Breast epithelium (tissue), 4 donors: ENCODE measurements around the gene KCTD11. TPM values are rescaled to one million over a fixed set of nuclear protein-coding genes. Genes with fewer than 3 reads are reported as not detected.

Source experiments
- DNase-seq, 2 donors: peaks; one replicate each; pipeline ENCODE4 v3.0.0-alpha.2; 2019; ENCODE audit warnings: low spot score in 2 of 2
- H3K27ac ChIP-seq, 2 donors: fragments of 200-600 bp; sonication (generic) in 1 of 2; one replicate each; pipeline ENCODE4 v1.5.1; 2016 to 2019; ENCODE audit warnings: mild to moderate bottlenecking in 1 of 2
- H3K27me3 ChIP-seq, 2 donors: fragments of 200-600 bp; sonication (generic) in 1 of 2; one replicate each; pipeline versions ENCODE4 v1.5.1 to v1.6.0; 2017 to 2019; ENCODE audit warnings: control low read depth in 1 of 2, mild to moderate bottlenecking in 1 of 2
- H3K36me3 ChIP-seq: fragments of 200-600 bp; one replicate; pipeline ENCODE4 v1.5.1; 2019
- H3K4me1 ChIP-seq, 2 donors: fragments of 200-600 bp; sonication (generic); one replicate each; pipeline ENCODE4 v1.5.1; 2016 to 2019; ENCODE audit warnings: control low read depth in 1 of 2
- H3K4me3 ChIP-seq, 3 donors: fragments of 200-600 bp; sonication (generic); 1 replicate in 2 of 3; 2 replicates in 1 of 3; pipeline ENCODE4 v1.5.1; 2016 to 2019; ENCODE audit warnings: mild to moderate bottlenecking in 3 of 3, moderate library complexity in 2 of 3
- H3K9me3 ChIP-seq, 2 donors: fragments of 200-600 bp; sonication (generic) in 1 of 2; one replicate each; pipeline ENCODE4 v1.5.1; 2016 to 2019; ENCODE audit warnings: control low read depth in 1 of 2
- POLR2A ChIP-seq: fragments of 450-650 bp; IDR thresholded peaks from one replicate; pipeline ENCODE4 v1.6.1; 2016; ENCODE audit warnings: antibody characterized with exemption, mild to moderate bottlenecking, moderate library complexity
- POLR2AphosphoS5 ChIP-seq, 3 donors: sonication (generic); formaldehyde crosslinking; IDR thresholded peaks; one replicate each; pipeline ENCODE4 v1.6.1; 2017; ENCODE audit warnings: antibody characterized with exemption in 3 of 3
- intact Hi-C: fragments of 100-400 bp; cut with DNase I; formaldehyde crosslinking; loops from one replicate; pipeline ENCODE4 v1.15.1; 2023; ENCODE audit warnings: low total_unique reads
- total RNA-seq, 3 donors: library from RNA; depleted of rRNA; stranded (reverse); fragments of >200 nt; gene quantifications; one replicate each; pipeline ENCODE4 v1.1.0, GENCODE V29; 2016
- TF ChIP-seq, protein P1 (sequence below), 3 donors: fragments of 450-650 bp; IDR thresholded peaks; one replicate each; pipeline ENCODE4 v1.5.1; 2016 to 2017; ENCODE audit warnings: antibody characterized with exemption in 3 of 3, mild to moderate bottlenecking in 3 of 3, moderate library complexity in 3 of 3

KCTD11 gene
- total RNA-seq, 3 donors from 2014 or later, result 9.1 to 11.5 (median 11.0) TPM

DNA sequence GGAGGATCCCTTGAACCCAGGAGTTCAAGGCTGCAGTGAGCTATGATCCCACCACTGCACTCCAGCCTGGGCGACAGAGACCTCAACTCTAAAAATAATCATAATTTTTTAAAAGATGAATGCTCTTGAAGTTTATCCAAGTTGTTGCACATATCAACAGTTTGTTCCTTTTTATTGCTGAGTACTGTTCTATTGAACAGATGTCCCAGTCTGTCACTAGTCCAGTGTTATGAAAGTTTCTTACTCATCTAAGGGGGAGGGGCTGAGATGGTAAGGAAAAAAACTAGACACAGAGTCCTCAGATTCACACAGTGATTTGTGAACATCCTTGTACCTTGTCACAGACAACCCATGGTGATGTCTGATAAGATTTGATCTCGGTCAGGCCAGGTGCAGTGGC lies 11.8 kb upstream of the KCTD11 start:
- no peaks in the 10 kb centered on the region for H3K36me3 ChIP-seq
- intact Hi-C loops, result no loop called here
- no peak overlapping the region for H3K4me3 ChIP-seq
- H3K4me1 ChIP-seq, result no peaks in the 10 kb centered on the region
- DNase-seq, result no peak
- H3K27me3 ChIP-seq, result peaks cover 5 to 38% of the 10 kb centered on the region in 2 donors
- H3K9me3 ChIP-seq, result no peaks in the 10 kb centered on the region
- TF ChIP-seq POLR2A (no peak), POLR2AphosphoS5 (IDR thresholded peaks at IDR 0.05) (no peak)
- TF ChIP-seq, protein P1, sequence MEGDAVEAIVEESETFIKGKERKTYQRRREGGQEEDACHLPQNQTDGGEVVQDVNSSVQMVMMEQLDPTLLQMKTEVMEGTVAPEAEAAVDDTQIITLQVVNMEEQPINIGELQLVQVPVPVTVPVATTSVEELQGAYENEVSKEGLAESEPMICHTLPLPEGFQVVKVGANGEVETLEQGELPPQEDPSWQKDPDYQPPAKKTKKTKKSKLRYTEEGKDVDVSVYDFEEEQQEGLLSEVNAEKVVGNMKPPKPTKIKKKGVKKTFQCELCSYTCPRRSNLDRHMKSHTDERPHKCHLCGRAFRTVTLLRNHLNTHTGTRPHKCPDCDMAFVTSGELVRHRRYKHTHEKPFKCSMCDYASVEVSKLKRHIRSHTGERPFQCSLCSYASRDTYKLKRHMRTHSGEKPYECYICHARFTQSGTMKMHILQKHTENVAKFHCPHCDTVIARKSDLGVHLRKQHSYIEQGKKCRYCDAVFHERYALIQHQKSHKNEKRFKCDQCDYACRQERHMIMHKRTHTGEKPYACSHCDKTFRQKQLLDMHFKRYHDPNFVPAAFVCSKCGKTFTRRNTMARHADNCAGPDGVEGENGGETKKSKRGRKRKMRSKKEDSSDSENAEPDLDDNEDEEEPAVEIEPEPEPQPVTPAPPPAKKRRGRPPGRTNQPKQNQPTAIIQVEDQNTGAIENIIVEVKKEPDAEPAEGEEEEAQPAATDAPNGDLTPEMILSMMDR (IDR thresholded peaks at IDR 0.05), result no peak
- H3K27ac ChIP-seq, result no peak overlapping the region

DNA sequence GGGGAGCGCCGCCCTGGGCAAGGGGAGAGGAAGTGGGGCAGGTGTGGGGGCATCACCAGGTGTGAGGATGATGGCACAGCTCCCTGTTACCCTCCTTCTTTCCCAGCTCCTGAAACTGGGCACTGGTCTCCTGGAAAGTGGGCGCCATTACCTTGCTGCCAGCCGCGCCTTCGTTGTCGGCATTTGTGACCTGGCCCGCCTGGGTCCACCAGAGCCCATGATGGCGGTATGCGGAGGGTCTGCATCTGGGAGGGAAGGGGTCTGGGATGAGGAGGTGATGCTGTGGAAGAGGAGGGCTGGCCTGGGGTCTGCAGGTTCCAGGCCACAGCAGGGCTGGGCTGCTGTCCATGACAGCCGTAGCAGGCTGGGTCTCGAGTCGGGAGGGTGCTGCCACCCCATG lies 10.1 kb upstream of the KCTD11 start:
- H3K36me3 ChIP-seq, result no peaks in the 10 kb centered on the region
- TF ChIP-seq, protein P1 (IDR thresholded peaks at IDR 0.05), result no peak
- TF ChIP-seq POLR2AphosphoS5 (IDR thresholded peaks at IDR 0.05) (no peak), POLR2A (no peak)
- no peak overlapping the region for H3K27ac ChIP-seq
- peaks cover 5 to 36% of the 10 kb centered on the region in 2 donors for H3K27me3 ChIP-seq
- no peak for DNase-seq
- no peak overlapping the region for H3K4me3 ChIP-seq
- H3K4me1 ChIP-seq, result no peaks in the 10 kb centered on the region
- no peaks in the 10 kb centered on the region for H3K9me3 ChIP-seq
- intact Hi-C loops, result no loop called here

DNA sequence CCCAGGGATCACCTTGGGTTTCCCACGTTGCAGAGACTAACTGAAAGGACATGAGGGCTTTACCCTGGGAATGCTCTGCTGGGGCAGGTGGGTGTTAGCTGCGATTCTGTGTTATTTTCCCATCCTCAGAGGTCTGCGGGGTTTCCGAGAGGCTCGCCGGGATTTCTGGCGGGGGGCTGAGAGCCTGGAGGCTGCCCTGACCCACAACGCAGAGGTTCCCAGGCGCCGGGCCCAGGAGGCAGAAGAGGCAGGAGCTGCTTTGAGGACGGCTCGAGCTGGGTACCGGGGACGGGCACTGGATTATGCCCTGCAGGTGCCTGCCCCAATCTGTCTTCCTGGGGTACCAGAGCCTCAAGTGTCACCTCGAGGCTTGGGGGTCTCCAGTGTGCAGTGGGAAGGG lies 8.7 kb upstream of the KCTD11 start:
- intact Hi-C loops, result no loop called here
- DNase-seq, result no peak
- peaks cover 5 to 34% of the 10 kb centered on the region in 2 donors for H3K27me3 ChIP-seq
- no peak overlapping the region for H3K27ac ChIP-seq
- H3K9me3 ChIP-seq, result no peaks in the 10 kb centered on the region
- no peaks in the 10 kb centered on the region for H3K4me1 ChIP-seq
- TF ChIP-seq, protein P1 (IDR thresholded peaks at IDR 0.05), result no peak
- TF ChIP-seq POLR2A, result no peak
- TF ChIP-seq POLR2AphosphoS5 (IDR thresholded peaks at IDR 0.05), result no peak
- H3K4me3 ChIP-seq, result no peak overlapping the region
- no peaks in the 10 kb centered on the region for H3K36me3 ChIP-seq

DNA sequence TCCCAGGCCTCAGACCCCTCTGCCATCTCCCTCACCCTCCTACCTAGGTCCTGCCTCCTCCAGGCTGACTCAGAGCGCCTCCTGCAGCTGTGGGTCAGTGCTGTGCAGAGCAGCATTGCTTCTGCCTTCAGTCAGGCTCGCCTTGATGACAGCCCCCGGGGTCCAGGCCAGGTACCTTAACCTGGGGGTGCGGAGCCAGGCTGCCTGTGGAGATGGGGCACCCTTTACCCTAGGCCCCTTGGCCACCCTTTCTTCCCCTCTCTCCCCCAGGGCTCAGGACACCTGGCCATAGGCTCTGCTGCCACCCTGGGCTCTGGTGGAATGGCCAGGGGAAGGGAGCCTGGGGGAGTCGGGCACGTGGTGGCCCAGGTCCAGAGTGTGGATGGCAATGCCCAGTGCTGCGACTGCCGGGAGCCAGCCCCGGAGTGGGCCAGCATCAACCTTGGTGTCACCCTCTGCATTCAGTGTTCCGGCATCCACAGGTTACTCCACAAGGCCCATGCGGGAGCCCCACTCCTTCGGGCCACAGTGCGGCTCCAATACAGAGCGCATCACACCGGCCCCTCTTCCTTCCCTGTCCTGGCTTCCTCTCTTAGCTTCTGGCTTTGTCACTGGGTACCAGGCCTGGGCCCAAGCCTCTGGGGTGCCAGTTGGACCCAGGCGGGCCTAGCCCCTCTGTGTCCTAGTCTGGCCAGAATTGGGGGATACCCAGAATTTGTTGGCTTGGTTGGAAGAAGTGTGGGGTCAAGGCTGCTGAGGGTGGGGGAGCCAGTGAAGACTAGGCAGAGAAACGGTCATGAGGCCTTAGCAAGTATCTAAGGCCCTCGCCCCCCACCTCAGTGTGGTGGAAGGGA lies 5.0 kb upstream of the KCTD11 start:
- Histone ChIP-seq H3K4me1 (no peaks in the 10 kb centered on the region), H3K27ac (no peak overlapping the region), H3K27me3 (peaks cover under 1 to 13% of the 10 kb centered on the region in 2 donors), H3K9me3 (no peaks in the 10 kb centered on the region), H3K36me3 (no peaks in the 10 kb centered on the region), H3K4me3 (no peak overlapping the region)
- intact Hi-C loops, result no loop called here
- TF ChIP-seq, protein P1 (IDR thresholded peaks at IDR 0.05), result no peak
- TF ChIP-seq POLR2A (no peak), POLR2AphosphoS5 (IDR thresholded peaks at IDR 0.05) (no peak)
- no peak for DNase-seq
